CD4-positive, CD25-positive, alpha-beta regulatory T cell (primary cell): ENCODE results near the gene EMC7. TPM values are rescaled to one million over a fixed set of nuclear protein-coding genes. Genes with fewer than 3 reads are reported as not detected.

Experiments used
- ATAC-seq, 2 donors: fragments of 150-1000 bp; cut with Tn5 transposase; one replicate each; pipeline ENCODE4 v1.10.0; 2021; ENCODE audit warnings: low read depth in 2 of 2, moderate number of reproducible peaks in 2 of 2, moderate library complexity in 1 of 2
- DNase-seq, 3 donors: peaks; one replicate each; pipeline versions ENCODE4 v3.0.0 to v3.0.0-alpha.2; 2012 to 2022; ENCODE audit warnings: mixed read lengths in 1 of 3
- H3K27ac ChIP-seq: one replicate; pipeline ENCODE4 v1.7.0; 2013; ENCODE audit warnings: mild to moderate bottlenecking, low read length; ENCODE audit not compliant: insufficient read depth, poor library complexity, severe bottlenecking
- H3K27me3 ChIP-seq: one replicate; pipeline ENCODE4 v1.7.0; 2013; ENCODE audit warnings: low read length; ENCODE audit not compliant: control insufficient read depth, insufficient read depth
- H3K36me3 ChIP-seq: one replicate; pipeline ENCODE4 v1.7.0; 2013; ENCODE audit warnings: mild to moderate bottlenecking, low read length, moderate library complexity; ENCODE audit not compliant: control insufficient read depth, insufficient read depth
- H3K4me1 ChIP-seq: 2 replicates; pipeline ENCODE4 v1.7.0; 2013; ENCODE audit warnings: mild to moderate bottlenecking, low read length; ENCODE audit not compliant: insufficient read depth, control insufficient read depth, poor library complexity, severe bottlenecking
- H3K4me3 ChIP-seq: one replicate; pipeline ENCODE4 v1.7.0; 2013; ENCODE audit warnings: low read depth, mild to moderate bottlenecking, low read length, moderate library complexity
- H3K9me3 ChIP-seq, 2 experiments: 1 replicate in 1 of 2; 2 replicates in 1 of 2; pipeline ENCODE4 v1.7.0; 2013; ENCODE audit warnings: low read length in 2 of 2, mild to moderate bottlenecking in 1 of 2, moderate library complexity in 1 of 2; ENCODE audit not compliant: control insufficient read depth in 2 of 2
- H3K27ac Mint-ChIP-seq, 3 donors: one replicate each; pipeline ENCODE4 v1.8.0; 2020 to 2022; ENCODE audit warnings: mild to moderate bottlenecking in 3 of 3, mixed read lengths in 3 of 3, moderate library complexity in 2 of 3
- H3K27me3 Mint-ChIP-seq: one replicate; pipeline ENCODE4 v1.8.0; 2022; ENCODE audit warnings: mild to moderate bottlenecking, mixed read lengths
- H3K36me3 Mint-ChIP-seq: one replicate; pipeline ENCODE4 v1.8.0; 2020; ENCODE audit warnings: mixed read lengths
- H3K4me1 Mint-ChIP-seq, 4 donors: one replicate each; pipeline ENCODE4 v1.8.0; 2020 to 2022; ENCODE audit warnings: mixed read lengths in 4 of 4, mild to moderate bottlenecking in 1 of 4
- H3K4me3 Mint-ChIP-seq, 4 donors: one replicate each; pipeline ENCODE4 v1.8.0; 2020 to 2022; ENCODE audit warnings: mild to moderate bottlenecking in 4 of 4, mixed read lengths in 4 of 4, moderate library complexity in 3 of 4
- H3K9me3 Mint-ChIP-seq, 7 donors: one replicate each; pipeline ENCODE4 v1.8.0; 2020 to 2022; ENCODE audit warnings: mixed read lengths in 7 of 7, mild to moderate bottlenecking in 3 of 7, moderate library complexity in 2 of 7
- polyA plus RNA-seq, 4 donors: library from polyadenylated mRNA; unstranded; fragments of 300-500 nt; fragmentation: Illumina TruSeq; gene quantifications; one replicate each; pipeline ENCODE4 v1.2.3, GENCODE V29; 2021
- total RNA-seq: library from RNA; stranded (reverse); gene quantifications from one replicate; pipeline ENCODE4 v1.2.3, GENCODE V29; 2022

Gene EMC7
- total RNA-seq (51.9 TPM), polyA plus RNA-seq (100 to 1,000 TPM; 124 to 172 (median 144) TPM)

- Mint-ChIP-seq H3K4me1 (peaks cover 16 to 53% (median 36%) of the 10 kb centered on the region in 4 donors), H3K9me3 (peaks cover 0 to 7% (median 0%) of the 10 kb centered on the region in 7 donors), H3K36me3 (peaks cover 6% of the 10 kb centered on the region), H3K27me3 (no peaks in the 10 kb centered on the region), H3K4me3 (peak within 1 kb of the TSS; percentile 89 to 100 (median 98)), H3K27ac (peak within 1 kb of the TSS; percentile 98 to 100 (median 99))
- H3K27ac ChIP-seq = peak within 1 kb of the TSS; percentile 96
- H3K9me3 ChIP-seq = no peaks in the 10 kb centered on the region
- no peaks in the 10 kb centered on the region for H3K36me3 ChIP-seq
- ATAC-seq (peak; percentile 99), DNase-seq (peak; percentile 99)
- H3K4me1 ChIP-seq = peaks cover 28% of the 10 kb centered on the region
- no peaks in the 10 kb centered on the region for H3K27me3 ChIP-seq
- H3K4me3 ChIP-seq = peak within 1 kb of the TSS; percentile 99
Observed at GRCh38 chr15:34101366-34102174, at the start of gene EMC7, which contains the start of gene PGBD4. Gene EMC7 (minus strand): TSS chr15:34101862. CDS start chr15:34101839, 23 bp downstream. Gene PGBD4 (plus strand): TSS chr15:34102083. CDS start chr15:34102532, 449 bp downstream.

GRCh38 chr15:34147371-34148140 is 45.9 kb upstream of the EMC7 start:
- no peaks in the 10 kb centered on the region for H3K27me3 ChIP-seq
- H3K4me3 ChIP-seq = no peak overlapping the region
- Mint-ChIP-seq H3K36me3 (peaks cover 31% of the 10 kb centered on the region), H3K4me1 (peaks cover 0 to 4% (median 0%) of the 10 kb centered on the region in 4 donors), H3K27me3 (no peaks in the 10 kb centered on the region), H3K4me3 (no peak overlapping the region), H3K27ac (peak overlapping the region in 1 of 3 donors; percentile 12), H3K9me3 (no peaks in the 10 kb centered on the region)
- no peak for DNase-seq
- no peak overlapping the region for H3K27ac ChIP-seq
- ATAC-seq = no peak
- H3K9me3 ChIP-seq = no peaks in the 10 kb centered on the region
- H3K36me3 ChIP-seq = peaks cover 25% of the 10 kb centered on the region
- H3K4me1 ChIP-seq = no peaks in the 10 kb centered on the region

- H3K36me3 ChIP-seq = no peaks in the 10 kb centered on the region
- H3K4me1 ChIP-seq = no peaks in the 10 kb centered on the region
- no peak for DNase-seq
- ATAC-seq = no peak
- H3K27ac Mint-ChIP-seq = no peak overlapping the region
- H3K36me3 Mint-ChIP-seq = peaks cover 5% of the 10 kb centered on the region
- no peaks in the 10 kb centered on the region for H3K9me3 ChIP-seq
- no peaks in the 10 kb centered on the region for H3K9me3 Mint-ChIP-seq
- H3K4me1 Mint-ChIP-seq = no peaks in the 10 kb centered on the region
- no peak overlapping the region for H3K27ac ChIP-seq
- H3K4me3 ChIP-seq = no peak overlapping the region
- H3K4me3 Mint-ChIP-seq = no peak overlapping the region
- H3K27me3 ChIP-seq = no peaks in the 10 kb centered on the region
- no peaks in the 10 kb centered on the region for H3K27me3 Mint-ChIP-seq
Observed at GRCh38 chr15:34133511-34133910, 31.8 kb upstream of the EMC7 start.

GRCh38 chr15:34132881-34133280 is 31.2 kb upstream of the EMC7 start:
- ATAC-seq = no peak

GRCh38 chr15:34128898-34129297 is 27.2 kb upstream of the EMC7 start:
- Mint-ChIP-seq H3K27ac (no peak overlapping the region), H3K27me3 (no peaks in the 10 kb centered on the region), H3K36me3 (no peaks in the 10 kb centered on the region), H3K9me3 (peaks cover 0 to 2% (median 0%) of the 10 kb centered on the region in 7 donors), H3K4me1 (no peaks in the 10 kb centered on the region), H3K4me3 (no peak overlapping the region)
- Histone ChIP-seq H3K27me3 (no peaks in the 10 kb centered on the region), H3K4me3 (no peak overlapping the region), H3K4me1 (no peaks in the 10 kb centered on the region), H3K27ac (no peak overlapping the region), H3K36me3 (no peaks in the 10 kb centered on the region), H3K9me3 (no peaks in the 10 kb centered on the region)
- ATAC-seq (no peak), DNase-seq (no peak)

More at GRCh38 chr15:34132881-34133280, 31.2 kb upstream of the EMC7 start:
- H3K4me1 ChIP-seq = no peaks in the 10 kb centered on the region
- Mint-ChIP-seq H3K36me3 (peaks cover under 1% of the 10 kb centered on the region), H3K27ac (no peak overlapping the region), H3K27me3 (no peaks in the 10 kb centered on the region), H3K4me3 (no peak overlapping the region), H3K9me3 (peaks cover 0 to under 1% (median 0%) of the 10 kb centered on the region in 7 donors), H3K4me1 (no peaks in the 10 kb centered on the region)
- DNase-seq = no peak
- H3K4me3 ChIP-seq = no peak overlapping the region
- no peaks in the 10 kb centered on the region for H3K9me3 ChIP-seq
- no peaks in the 10 kb centered on the region for H3K27me3 ChIP-seq
- no peak overlapping the region for H3K27ac ChIP-seq
- no peaks in the 10 kb centered on the region for H3K36me3 ChIP-seq

- Mint-ChIP-seq H3K27me3 (peaks cover 10% of the 10 kb centered on the region), H3K4me1 (no peaks in the 10 kb centered on the region), H3K4me3 (no peak overlapping the region), H3K27ac (no peak overlapping the region), H3K9me3 (peaks cover 0 to 2% (median 0%) of the 10 kb centered on the region in 7 donors), H3K36me3 (no peaks in the 10 kb centered on the region)
- DNase-seq (no peak), ATAC-seq (no peak)
- no peaks in the 10 kb centered on the region for H3K9me3 ChIP-seq
- no peaks in the 10 kb centered on the region for H3K4me1 ChIP-seq
- no peak overlapping the region for H3K27ac ChIP-seq
- no peaks in the 10 kb centered on the region for H3K27me3 ChIP-seq
- no peaks in the 10 kb centered on the region for H3K36me3 ChIP-seq
- no peak overlapping the region for H3K4me3 ChIP-seq
Observed at GRCh38 chr15:34126522-34126921, 24.9 kb upstream of the EMC7 start.

- no peak for DNase-seq
- ATAC-seq = no peak
- Mint-ChIP-seq H3K36me3 (no peaks in the 10 kb centered on the region), H3K27me3 (peaks cover 16% of the 10 kb centered on the region), H3K4me3 (no peak overlapping the region), H3K4me1 (no peaks in the 10 kb centered on the region), H3K9me3 (peaks cover 0 to 2% (median 0%) of the 10 kb centered on the region in 7 donors), H3K27ac (no peak overlapping the region)
- H3K4me1 ChIP-seq = no peaks in the 10 kb centered on the region
- H3K36me3 ChIP-seq = no peaks in the 10 kb centered on the region
- H3K4me3 ChIP-seq = no peak overlapping the region
- H3K9me3 ChIP-seq = no peaks in the 10 kb centered on the region
- H3K27ac ChIP-seq = no peak overlapping the region
- no peaks in the 10 kb centered on the region for H3K27me3 ChIP-seq
Observed at GRCh38 chr15:34125945-34126344, 24.3 kb upstream of the EMC7 start.
